Epithelial cell of proximal tubule (primary cell): ENCODE data around the gene CDC42EP5. TPM values are rescaled to one million over a fixed set of nuclear protein-coding genes. Genes with fewer than 3 reads are reported as not detected.

Experiments used
- DNase-seq: peaks from one replicate; pipeline ENCODE4 v3.0.0-alpha.2; 2011; ENCODE audit warnings: low read depth
- H3K4me3 ChIP-seq: 2 replicates; pipeline ENCODE4 v1.5.1; 2011; ENCODE audit warnings: low read depth, mild to moderate bottlenecking, low read length
- CTCF ChIP-seq: conservative IDR thresholded peaks from 2 replicates; pipeline ENCODE4 v1.5.1; 2012; ENCODE audit warnings: low read depth, mild to moderate bottlenecking, low read length
- total RNA-seq: library from RNA; depleted of rRNA; stranded (reverse); fragments of >200 nt; gene quantifications from 2 replicates; pipeline ENCODE4 v1.2.3, GENCODE V29; 2015

Gene CDC42EP5
- total RNA-seq, 1 donor from 2014 or later = 33.7 TPM

DNA sequence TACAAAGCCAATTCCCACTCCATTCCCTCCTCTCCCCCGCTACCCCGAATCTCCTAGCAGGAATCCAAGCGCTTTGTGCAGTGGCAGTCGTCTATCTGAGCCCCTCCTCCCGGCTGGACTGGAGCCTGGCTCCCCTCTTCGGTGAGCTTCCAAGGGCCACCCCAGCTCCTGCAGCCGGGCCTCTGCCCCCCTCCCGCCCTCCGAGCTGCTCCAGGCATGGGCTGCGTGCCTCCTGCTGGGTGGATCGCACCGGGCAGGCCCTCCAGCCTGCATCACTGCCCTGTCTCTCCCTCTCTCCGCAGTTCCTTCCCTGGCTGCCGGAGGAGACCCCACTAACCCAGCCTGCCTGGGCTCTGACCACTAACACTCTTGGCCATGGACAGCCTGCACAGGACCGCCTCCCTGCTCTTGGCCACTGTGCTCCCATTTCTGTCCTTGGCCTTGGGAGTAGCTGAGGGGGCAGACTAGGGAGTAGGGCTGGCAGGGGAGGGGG is 37.0 kb downstream of the CDC42EP5 start:
- no peak for DNase-seq
- H3K4me3 ChIP-seq = no peak overlapping the region
- no peak for TF ChIP-seq CTCF

GRCh38 chr19:54435551-54436016 is 37.5 kb downstream of the CDC42EP5 start:
- DNase-seq = no peak
- no peak overlapping the region for H3K4me3 ChIP-seq
- TF ChIP-seq CTCF = no peak

DNA sequence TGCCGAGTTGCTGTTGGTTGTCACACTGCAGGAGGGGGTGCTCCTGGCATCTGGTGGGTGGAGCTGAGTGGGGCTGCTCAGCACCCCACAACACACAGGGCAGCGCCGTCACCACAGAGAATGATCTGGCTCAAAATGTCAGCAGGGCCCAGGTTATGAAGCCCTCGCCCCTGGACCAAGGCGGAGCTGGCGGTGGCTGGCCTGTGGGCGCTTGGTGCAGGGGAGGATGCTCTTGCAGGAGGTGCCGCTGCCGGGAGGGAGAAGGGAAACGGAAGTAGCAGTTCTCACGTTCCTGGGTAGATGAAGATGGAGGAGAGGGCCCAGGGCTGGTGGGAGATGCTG is 38.3 kb downstream of the CDC42EP5 start:
- TF ChIP-seq CTCF = no peak

DNA sequence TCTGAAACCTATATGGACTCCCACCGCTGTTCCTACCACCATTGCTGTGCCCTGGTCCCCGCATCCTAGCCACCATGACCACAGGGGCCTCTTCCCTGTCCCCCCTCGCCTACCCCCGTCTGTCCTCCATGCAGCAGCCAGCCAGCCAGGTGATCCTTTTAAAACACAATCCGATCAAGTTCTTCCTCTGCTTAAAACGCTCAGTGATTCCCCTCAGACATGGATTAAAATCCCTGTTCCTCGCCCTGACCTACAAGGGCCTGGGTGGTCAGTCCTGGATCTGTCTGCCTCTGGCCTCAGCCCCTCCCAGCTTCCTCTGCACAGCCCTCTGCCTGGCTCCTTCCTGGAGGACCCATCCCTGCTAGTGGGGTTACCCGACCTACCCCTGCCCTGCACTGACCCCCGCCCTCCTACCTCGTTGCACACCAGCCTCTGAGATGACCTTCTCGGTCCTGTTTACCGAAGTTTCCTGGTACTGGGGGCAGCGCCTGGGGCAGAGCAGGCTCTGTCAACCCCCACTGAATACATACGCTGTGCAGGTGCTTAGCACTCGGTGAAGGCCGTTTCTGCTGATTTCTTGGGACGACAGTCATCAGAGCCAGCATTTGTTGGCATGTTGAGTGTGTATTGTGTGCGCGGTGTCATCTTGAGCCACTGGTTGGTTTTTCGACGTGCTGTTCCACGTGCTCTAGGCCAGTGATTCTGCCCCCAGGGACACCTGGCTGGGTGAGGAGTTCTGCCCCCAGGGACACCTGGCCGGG is 38.8 kb downstream of the CDC42EP5 start:
- no peak for DNase-seq
- no peak for TF ChIP-seq CTCF
- no peak overlapping the region for H3K4me3 ChIP-seq

More for the DNA sequence above, 38.3 kb downstream of the CDC42EP5 start:
- no peak for DNase-seq
- no peak overlapping the region for H3K4me3 ChIP-seq

- no peak for TF ChIP-seq CTCF
- H3K4me3 ChIP-seq = no peak overlapping the region
- DNase-seq = no peak
Measured at GRCh38 chr19:54433697-54434096, 39.4 kb downstream of the CDC42EP5 start.

GRCh38 chr19:54432144-54432738 is 40.9 kb downstream of the CDC42EP5 start:
- no peak for DNase-seq
- H3K4me3 ChIP-seq = no peak overlapping the region
- no peak for TF ChIP-seq CTCF
